ENCODE measurements around the gene SSTR4. TPM values are rescaled to one million over a fixed set of nuclear protein-coding genes. Genes with fewer than 3 reads are reported as not detected.

The SSTR4 gene
- total RNA-seq, 2 experiments from 2014 or later: not detected

DNA sequence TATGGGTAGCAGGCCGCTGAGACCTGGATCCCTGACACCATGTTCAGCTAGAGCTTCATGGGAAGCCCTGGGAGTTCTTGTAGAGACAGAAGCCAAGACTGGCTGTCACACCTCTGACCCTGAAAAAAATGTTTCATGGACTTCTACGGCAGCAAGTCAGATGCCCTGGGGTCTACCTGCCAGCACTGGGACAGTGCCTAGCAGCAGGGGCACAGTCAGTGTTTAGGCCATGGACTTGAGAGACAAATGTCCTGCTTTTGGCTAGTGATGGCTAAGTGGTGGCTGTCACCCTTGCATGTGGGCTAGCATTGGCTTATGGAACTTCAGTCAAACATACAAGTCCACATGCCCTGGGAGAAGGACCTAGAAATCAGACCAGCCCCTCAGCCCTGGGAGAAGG lies 41.3 kb upstream of the SSTR4 start:
- ChIA-PET POLR2A (no interaction called here), CTCF (ENCODE audit: unreplicated experiment) (no interaction called here)
- Histone ChIP-seq H3K4me1 (ENCODE audit: insufficient read depth, low read length, poor library complexity, severe bottlenecking) (no peaks in the 10 kb centered on the region), H3K4me3 (ENCODE audit: low read depth, low read length, poor library complexity, severe bottlenecking) (no peak overlapping the region), H3K79me2 (ENCODE audit: insufficient read depth, low read depth, low read length) (no peaks in the 10 kb centered on the region), H4K20me1 (ENCODE audit: insufficient read depth, low read length) (no peaks in the 10 kb centered on the region), H2AFZ (ENCODE audit: low read length) (no peak overlapping the region), H3K9me2 (ENCODE audit: insufficient read depth, low read length) (no peaks in the 10 kb centered on the region), H3K4me2 (ENCODE audit: low read length) (no peak overlapping the region), H3K36me3 (ENCODE audit: insufficient read depth, low read length) (no peaks in the 10 kb centered on the region), H3K9me3 (ENCODE audit: low read length) (no peaks in the 10 kb centered on the region), H3K27ac (ENCODE audit: low read depth, low read length, poor library complexity, severe bottlenecking) (no peak overlapping the region)
- DNase-seq (ENCODE audit: low spot score): no peak
- no TSS peak for BruUV-seq (replicated peaks)
- TF ChIP-seq, protein P1, sequence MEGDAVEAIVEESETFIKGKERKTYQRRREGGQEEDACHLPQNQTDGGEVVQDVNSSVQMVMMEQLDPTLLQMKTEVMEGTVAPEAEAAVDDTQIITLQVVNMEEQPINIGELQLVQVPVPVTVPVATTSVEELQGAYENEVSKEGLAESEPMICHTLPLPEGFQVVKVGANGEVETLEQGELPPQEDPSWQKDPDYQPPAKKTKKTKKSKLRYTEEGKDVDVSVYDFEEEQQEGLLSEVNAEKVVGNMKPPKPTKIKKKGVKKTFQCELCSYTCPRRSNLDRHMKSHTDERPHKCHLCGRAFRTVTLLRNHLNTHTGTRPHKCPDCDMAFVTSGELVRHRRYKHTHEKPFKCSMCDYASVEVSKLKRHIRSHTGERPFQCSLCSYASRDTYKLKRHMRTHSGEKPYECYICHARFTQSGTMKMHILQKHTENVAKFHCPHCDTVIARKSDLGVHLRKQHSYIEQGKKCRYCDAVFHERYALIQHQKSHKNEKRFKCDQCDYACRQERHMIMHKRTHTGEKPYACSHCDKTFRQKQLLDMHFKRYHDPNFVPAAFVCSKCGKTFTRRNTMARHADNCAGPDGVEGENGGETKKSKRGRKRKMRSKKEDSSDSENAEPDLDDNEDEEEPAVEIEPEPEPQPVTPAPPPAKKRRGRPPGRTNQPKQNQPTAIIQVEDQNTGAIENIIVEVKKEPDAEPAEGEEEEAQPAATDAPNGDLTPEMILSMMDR (conservative IDR thresholded peaks at IDR 0.05; ENCODE audit: low read length): no peak
- TF ChIP-seq EZH2phosphoT487 (IDR thresholded peaks at IDR 0.05; ENCODE audit: borderline replicate concordance, low read depth, low read length): no peak
- intact Hi-C loops (cut with micrococcal nuclease; ENCODE audit: unreplicated experiment): no loop called here

DNA sequence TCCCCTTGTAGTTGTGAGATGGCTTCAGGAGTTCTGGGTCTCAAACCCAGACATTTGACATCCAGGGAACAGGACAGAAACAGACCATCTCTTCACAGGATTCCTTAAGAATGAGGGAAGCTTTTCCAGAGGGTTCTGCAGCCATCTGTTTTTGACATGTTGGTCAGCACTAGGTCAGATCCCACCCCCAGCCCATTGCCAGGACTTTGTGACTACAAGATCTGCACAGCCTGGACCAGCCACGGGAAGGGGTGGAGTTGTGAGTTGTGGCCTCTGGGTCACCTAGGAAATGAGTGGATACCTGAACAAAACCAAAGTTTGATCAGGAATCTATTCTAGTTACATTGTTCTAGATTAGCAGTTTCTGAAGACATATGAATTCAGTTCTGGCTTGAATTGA lies 39.2 kb upstream of the SSTR4 start:
- Histone ChIP-seq H3K79me2 (ENCODE audit: insufficient read depth, low read depth, low read length) (no peaks in the 10 kb centered on the region), H3K4me3 (ENCODE audit: low read depth, low read length, poor library complexity, severe bottlenecking) (no peak overlapping the region), H2AFZ (ENCODE audit: low read length) (no peak overlapping the region), H3K36me3 (ENCODE audit: insufficient read depth, low read length) (no peaks in the 10 kb centered on the region), H3K4me1 (ENCODE audit: insufficient read depth, low read length, poor library complexity, severe bottlenecking) (no peaks in the 10 kb centered on the region), H3K9me2 (ENCODE audit: insufficient read depth, low read length) (no peaks in the 10 kb centered on the region), H3K4me2 (ENCODE audit: low read length) (no peak overlapping the region), H4K20me1 (ENCODE audit: insufficient read depth, low read length) (no peaks in the 10 kb centered on the region), H3K27ac (ENCODE audit: low read depth, low read length, poor library complexity, severe bottlenecking) (no peak overlapping the region), H3K9me3 (ENCODE audit: low read length) (no peaks in the 10 kb centered on the region)
- CTCF ChIA-PET (ENCODE audit: unreplicated experiment): no interaction called here
- no TSS peak for BruUV-seq (replicated peaks)
- TF ChIP-seq, protein P1 (conservative IDR thresholded peaks at IDR 0.05; ENCODE audit: low read length): no peak
- TF ChIP-seq EZH2phosphoT487 (IDR thresholded peaks at IDR 0.05; ENCODE audit: borderline replicate concordance, low read depth, low read length): no peak
- DNase-seq (ENCODE audit: low spot score): no peak
- intact Hi-C loops (cut with micrococcal nuclease; ENCODE audit: unreplicated experiment): no loop called here
- POLR2A ChIA-PET: no interaction called here

DNA sequence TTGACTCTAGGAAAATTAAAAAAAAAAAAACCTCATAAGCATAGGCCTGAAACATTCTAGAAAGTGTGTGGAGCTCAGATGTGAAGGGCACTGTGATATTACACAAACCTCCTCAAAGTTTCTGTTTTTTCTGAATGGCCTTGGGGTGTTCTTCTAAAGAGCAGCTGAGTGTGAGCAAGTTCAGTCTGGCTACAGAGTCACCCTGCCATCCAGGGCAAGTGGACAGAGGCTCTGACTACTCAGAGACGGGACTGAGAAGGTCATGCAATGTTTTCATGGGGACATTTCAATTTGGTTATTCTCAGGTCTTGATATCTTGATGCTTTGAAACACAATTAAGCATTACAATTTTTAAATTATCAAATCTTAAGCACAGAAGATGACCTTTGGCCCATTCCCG lies 36.6 kb upstream of the SSTR4 start:
- Histone ChIP-seq H4K20me1 (ENCODE audit: insufficient read depth, low read length) (no peaks in the 10 kb centered on the region), H3K9me3 (ENCODE audit: low read length) (no peaks in the 10 kb centered on the region), H3K4me1 (ENCODE audit: insufficient read depth, low read length, poor library complexity, severe bottlenecking) (no peaks in the 10 kb centered on the region), H3K4me2 (ENCODE audit: low read length) (no peak overlapping the region), H3K9me2 (ENCODE audit: insufficient read depth, low read length) (no peaks in the 10 kb centered on the region), H2AFZ (ENCODE audit: low read length) (no peak overlapping the region), H3K36me3 (ENCODE audit: insufficient read depth, low read length) (no peaks in the 10 kb centered on the region), H3K27ac (ENCODE audit: low read depth, low read length, poor library complexity, severe bottlenecking) (no peak overlapping the region), H3K4me3 (ENCODE audit: low read depth, low read length, poor library complexity, severe bottlenecking) (no peak overlapping the region), H3K79me2 (ENCODE audit: insufficient read depth, low read depth, low read length) (no peaks in the 10 kb centered on the region)
- CTCF ChIA-PET (ENCODE audit: unreplicated experiment): no interaction called here
- no peak for DNase-seq (ENCODE audit: low spot score)
- no TSS peak for BruUV-seq (replicated peaks)
- intact Hi-C loops (cut with micrococcal nuclease; ENCODE audit: unreplicated experiment): no loop called here
- POLR2A ChIA-PET: no interaction called here
- TF ChIP-seq, protein P1 (conservative IDR thresholded peaks at IDR 0.05; ENCODE audit: low read length): no peak
- TF ChIP-seq EZH2phosphoT487 (IDR thresholded peaks at IDR 0.05; ENCODE audit: borderline replicate concordance, low read depth, low read length): no peak
